ENCODE measurements around the gene CCDC85C. TPM values are rescaled to one million over a fixed set of nuclear protein-coding genes. Genes with fewer than 3 reads are reported as not detected.

The CCDC85C gene
- total RNA-seq, 2 donors from 2014 or later, result 32.8 to 45.8 TPM

- peak overlapping the region; percentile 76 for H3K9ac ChIP-seq (ENCODE audit: extremely low read depth, low read length, poor library complexity, severe bottlenecking)
- H3K27ac Mint-ChIP-seq, result peak overlapping the region; percentile 97
- H3K27ac ChIP-seq (ENCODE audit: low read depth, low read length), result peak overlapping the region; percentile 98
- H3K27me3 ChIP-seq (ENCODE audit: control insufficient read depth, insufficient read depth, low read length, poor library complexity, severe bottlenecking), result peaks cover 12% of the 10 kb centered on the region
- H3K9me3 ChIP-seq (ENCODE audit: control insufficient read depth, low read length), result no peaks in the 10 kb centered on the region
- H3K36me3 Mint-ChIP-seq (ENCODE audit: low read depth), result no peaks in the 10 kb centered on the region
- H3K36me3 ChIP-seq (ENCODE audit: control insufficient read depth, insufficient read depth, low read length), result no peaks in the 10 kb centered on the region
- peaks cover 30% of the 10 kb centered on the region for H3K4me1 ChIP-seq (ENCODE audit: control insufficient read depth, insufficient read depth, low read length)
- TF ChIP-seq CTCF (conservative IDR thresholded peaks at IDR 0.05), result no peak
- H3K27me3 Mint-ChIP-seq (ENCODE audit: insufficient read depth), result peaks cover 39% of the 10 kb centered on the region
- peak overlapping the region; percentile 75 for H3K4me3 Mint-ChIP-seq
- H3K9me3 Mint-ChIP-seq, result no peaks in the 10 kb centered on the region
- WGBS, 2 experiments (ENCODE audit: insufficient coverage in 1 of 2, insufficient read length in 1 of 2), result 0% methylated on average over 6 to 65 of the region's 65 CpGs
- DNase-seq, result peak; percentile 98
- peak overlapping the region; percentile 83 for H3K4me3 ChIP-seq (ENCODE audit: low read length)
- peaks cover 38% of the 10 kb centered on the region for H3K4me1 Mint-ChIP-seq
Measured at GRCh38 chr14:99604278-99604765, 315 bp upstream of the CCDC85C start.

- no peaks in the 10 kb centered on the region for H3K9me3 ChIP-seq (ENCODE audit: control insufficient read depth, low read length)
- peaks cover 12% of the 10 kb centered on the region for H3K27me3 ChIP-seq (ENCODE audit: control insufficient read depth, insufficient read depth, low read length, poor library complexity, severe bottlenecking)
- no peak overlapping the region for H3K27ac ChIP-seq (ENCODE audit: low read depth, low read length)
- DNase-seq, result peak; percentile 70
- no peaks in the 10 kb centered on the region for H3K36me3 ChIP-seq (ENCODE audit: control insufficient read depth, insufficient read depth, low read length)
- peaks cover 44% of the 10 kb centered on the region for H3K4me1 ChIP-seq (ENCODE audit: control insufficient read depth, insufficient read depth, low read length)
- no peaks in the 10 kb centered on the region for H3K9me3 Mint-ChIP-seq
- peak overlapping the region; percentile 17 for H3K9ac ChIP-seq (ENCODE audit: extremely low read depth, low read length, poor library complexity, severe bottlenecking)
- TF ChIP-seq CTCF (conservative IDR thresholded peaks at IDR 0.05), result no peak
- H3K27me3 Mint-ChIP-seq (ENCODE audit: insufficient read depth), result peaks cover 27% of the 10 kb centered on the region
- no peaks in the 10 kb centered on the region for H3K36me3 Mint-ChIP-seq (ENCODE audit: low read depth)
- WGBS, 2 experiments (ENCODE audit: insufficient coverage in 1 of 2, insufficient read length in 1 of 2), result 5 to 18% methylated on average over 11 to 53 of the region's 53 CpGs
- peak overlapping the region; percentile 63 for H3K4me3 Mint-ChIP-seq
- H3K4me3 ChIP-seq (ENCODE audit: low read length), result peak overlapping the region; percentile 92
- peak overlapping the region; percentile 21 for H3K27ac Mint-ChIP-seq
- peaks cover 51% of the 10 kb centered on the region for H3K4me1 Mint-ChIP-seq
Measured at GRCh38 chr14:99602788-99603415, 1.1 kb downstream of the CCDC85C start.

- DNase-seq, result no peak
- no peak for TF ChIP-seq CTCF (conservative IDR thresholded peaks at IDR 0.05)
- Mint-ChIP-seq H3K27ac (peak overlapping the region; percentile 21), H3K36me3 (ENCODE audit: low read depth) (no peaks in the 10 kb centered on the region), H3K9me3 (no peaks in the 10 kb centered on the region), H3K4me3 (peak overlapping the region; percentile 63), H3K4me1 (peaks cover 51% of the 10 kb centered on the region), H3K27me3 (ENCODE audit: insufficient read depth) (peaks cover 21% of the 10 kb centered on the region)
- H3K4me1 ChIP-seq (ENCODE audit: control insufficient read depth, insufficient read depth, low read length), result peaks cover 45% of the 10 kb centered on the region
- 22 to 33% methylated on average over 6 to 18 of the region's 18 CpGs for WGBS, 2 experiments (ENCODE audit: insufficient coverage in 1 of 2, insufficient read length in 1 of 2)
- H3K27ac ChIP-seq (ENCODE audit: low read depth, low read length), result no peak overlapping the region
- H3K9ac ChIP-seq (ENCODE audit: extremely low read depth, low read length, poor library complexity, severe bottlenecking), result peak overlapping the region; percentile 17
- no peaks in the 10 kb centered on the region for H3K36me3 ChIP-seq (ENCODE audit: control insufficient read depth, insufficient read depth, low read length)
- peaks cover 12% of the 10 kb centered on the region for H3K27me3 ChIP-seq (ENCODE audit: control insufficient read depth, insufficient read depth, low read length, poor library complexity, severe bottlenecking)
- no peaks in the 10 kb centered on the region for H3K9me3 ChIP-seq (ENCODE audit: control insufficient read depth, low read length)
- peak overlapping the region; percentile 92 for H3K4me3 ChIP-seq (ENCODE audit: low read length)
Measured at GRCh38 chr14:99602054-99602787, 1.8 kb downstream of the CCDC85C start.

Data from endodermal cell (in vitro differentiated cells).